ENCODE measurements around the gene CRIP3. TPM values are rescaled to one million over a fixed set of nuclear protein-coding genes. Genes with fewer than 3 reads are reported as not detected.

The CRIP3 gene
- total and polyA plus RNA-seq, 2 of the 13 experiments (the other 11 are each of a cell fraction or from before 2014, with no cell fraction given), result 6.3 to 9.3 TPM

DNA sequence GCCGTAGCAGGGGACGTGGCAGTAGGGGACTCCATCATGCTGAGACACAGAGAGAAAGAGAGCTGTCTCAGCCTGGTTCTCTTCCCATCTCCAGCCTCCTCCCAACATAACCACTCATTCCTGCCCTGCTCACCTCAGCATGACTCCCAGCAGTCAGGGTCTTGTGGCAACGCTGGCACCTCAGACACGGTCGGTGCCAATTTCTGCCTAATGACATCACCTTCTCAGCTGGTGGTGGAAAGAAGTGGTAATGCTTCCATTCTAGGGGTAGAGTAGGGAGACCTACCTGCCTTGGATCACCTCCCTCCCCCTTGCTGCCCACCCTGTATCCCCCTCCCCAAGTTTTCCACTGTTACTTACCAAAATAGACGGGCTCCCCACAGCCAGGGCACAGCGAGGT lies 2.5 kb downstream of the CRIP3 start:
- CTCF ChIA-PET (ENCODE audit: low intra/inter-chr PET ratio, low total read pairs), result no interaction called here
- TF ChIP-seq NFYB (CRISPR knock-in tag; IDR thresholded peaks at IDR 0.05), result no peak
- TF ChIP-seq KLF12 (CRISPR knock-in tag; IDR thresholded peaks at IDR 0.05; ENCODE audit: borderline replicate concordance), result no peak
- TF ChIP-seq SMAD3 (CRISPR knock-in tag; IDR thresholded peaks at IDR 0.05), result no peak
- no peak for TF ChIP-seq HMG20A (CRISPR knock-in tag; IDR thresholded peaks at IDR 0.05; ENCODE audit: borderline replicate concordance)
- TF ChIP-seq ZBTB20 (CRISPR knock-in tag; IDR thresholded peaks at IDR 0.05; ENCODE audit: borderline replicate concordance, low read depth), result no peak
- TF ChIP-seq ATF7 (IDR thresholded peaks at IDR 0.05), result peak; percentile 39; the same call in 1 of the 2 replicates
- no peak for TF ChIP-seq ATF7 (CRISPR knock-in tag; IDR thresholded peaks at IDR 0.05)
- no peak for TF ChIP-seq PAX8 (CRISPR knock-in tag; IDR thresholded peaks at IDR 0.05; ENCODE audit: borderline replicate concordance)
- TF ChIP-seq ZSCAN22 (CRISPR knock-in tag; IDR thresholded peaks at IDR 0.05), result no peak
- TF ChIP-seq ARNTL (CRISPR knock-in tag; IDR thresholded peaks at IDR 0.05), result no peak
- peak in 1 of 2 experiments; percentile 43; a peak in 2 of 4 replicates for TF ChIP-seq POLR2A (IDR thresholded peaks at IDR 0.05; ENCODE audit: insufficient read depth in 1 of 2, low read depth in 2 of 2, low read length in 2 of 2)
- TF ChIP-seq CREM (IDR thresholded peaks at IDR 0.05), result no peak
- TF ChIP-seq CREM (CRISPR knock-in tag; IDR thresholded peaks at IDR 0.05), result no peak
- no peak for TF ChIP-seq CCDC6 (CRISPR knock-in tag; IDR thresholded peaks at IDR 0.05)
- TF ChIP-seq, protein P1, sequence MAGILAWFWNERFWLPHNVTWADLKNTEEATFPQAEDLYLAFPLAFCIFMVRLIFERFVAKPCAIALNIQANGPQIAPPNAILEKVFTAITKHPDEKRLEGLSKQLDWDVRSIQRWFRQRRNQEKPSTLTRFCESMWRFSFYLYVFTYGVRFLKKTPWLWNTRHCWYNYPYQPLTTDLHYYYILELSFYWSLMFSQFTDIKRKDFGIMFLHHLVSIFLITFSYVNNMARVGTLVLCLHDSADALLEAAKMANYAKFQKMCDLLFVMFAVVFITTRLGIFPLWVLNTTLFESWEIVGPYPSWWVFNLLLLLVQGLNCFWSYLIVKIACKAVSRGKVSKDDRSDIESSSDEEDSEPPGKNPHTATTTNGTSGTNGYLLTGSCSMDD (CRISPR knock-in tag; IDR thresholded peaks at IDR 0.05), result no peak
- TF ChIP-seq ZFP90 (CRISPR knock-in tag; IDR thresholded peaks at IDR 0.05; ENCODE audit: borderline replicate concordance), result no peak
- TF ChIP-seq ZNF780A (CRISPR knock-in tag; IDR thresholded peaks at IDR 0.05), result no peak
- TF ChIP-seq, protein P2, sequence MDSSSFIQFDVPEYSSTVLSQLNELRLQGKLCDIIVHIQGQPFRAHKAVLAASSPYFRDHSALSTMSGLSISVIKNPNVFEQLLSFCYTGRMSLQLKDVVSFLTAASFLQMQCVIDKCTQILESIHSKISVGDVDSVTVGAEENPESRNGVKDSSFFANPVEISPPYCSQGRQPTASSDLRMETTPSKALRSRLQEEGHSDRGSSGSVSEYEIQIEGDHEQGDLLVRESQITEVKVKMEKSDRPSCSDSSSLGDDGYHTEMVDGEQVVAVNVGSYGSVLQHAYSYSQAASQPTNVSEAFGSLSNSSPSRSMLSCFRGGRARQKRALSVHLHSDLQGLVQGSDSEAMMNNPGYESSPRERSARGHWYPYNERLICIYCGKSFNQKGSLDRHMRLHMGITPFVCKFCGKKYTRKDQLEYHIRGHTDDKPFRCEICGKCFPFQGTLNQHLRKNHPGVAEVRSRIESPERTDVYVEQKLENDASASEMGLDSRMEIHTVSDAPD (CRISPR knock-in tag; IDR thresholded peaks at IDR 0.05), result no peak
- no peak for TF ChIP-seq MED8 (CRISPR knock-in tag; IDR thresholded peaks at IDR 0.05; ENCODE audit: insufficient replicate concordance)
- TF ChIP-seq NONO (IDR thresholded peaks at IDR 0.05), result no peak
- peak; percentile 41; the same call in 1 of the 2 replicates for TF ChIP-seq NONO (CRISPR knock-in tag; conservative IDR thresholded peaks at IDR 0.05)
- no peak for TF ChIP-seq RBM39 (IDR thresholded peaks at IDR 0.05; ENCODE audit: low read depth, low read length, poor library complexity, severe bottlenecking)
- no peak for TF ChIP-seq NFIC (IDR thresholded peaks at IDR 0.05; ENCODE audit: low read length)
- no peak for TF ChIP-seq ZKSCAN8 (CRISPR knock-in tag; IDR thresholded peaks at IDR 0.05; ENCODE audit: borderline replicate concordance)

More for the DNA sequence above, 2.5 kb downstream of the CRIP3 start:
- H4K20me1 ChIP-seq (ENCODE audit: insufficient read depth, low read length), result no peaks in the 10 kb centered on the region
- peaks cover 39% of the 10 kb centered on the region for H3K4me1 ChIP-seq (ENCODE audit: insufficient read depth, low read length)
- H2AFZ ChIP-seq (ENCODE audit: low read length), result no peak overlapping the region
- in situ Hi-C loops (cut with HindIII; ENCODE audit: extremely low pct_ligation_motif_present, low pct_unique_long_range_greater_than_20kb) (no loop called here), intact Hi-C loops (cut with micrococcal nuclease; ENCODE audit: unreplicated experiment) (no loop called here)
- H3K9ac ChIP-seq (ENCODE audit: insufficient read depth, low read depth, low read length), result no peak overlapping the region
- POLR2A ChIA-PET, result no interaction called here
- DNase-seq (ENCODE audit: low spot score) (no peak), FAIRE-seq (no peak), ATAC-seq (no peak)
- WGBS (ENCODE audit: low lambda C conversion rate), result 95% methylated on average over 7 of the region's 7 CpGs
- no peaks in the 10 kb centered on the region for H3K27me3 ChIP-seq (ENCODE audit: control insufficient read depth in 1 of 2, insufficient read depth in 2 of 2, low read length in 2 of 2)
- H3K36me3 ChIP-seq (replicated peaks in 1 of 2; ENCODE audit: control insufficient read depth in 1 of 2, insufficient read depth in 2 of 2, low read length in 2 of 2), result no peaks in the 10 kb centered on the region; a peak in 1 of 5 replicates
- H3K4me3 ChIP-seq (replicated peaks in 1 of 3; ENCODE audit: insufficient read depth in 1 of 3, low read depth in 2 of 3, low read length in 3 of 3), result no peak overlapping the region
- no peak overlapping the region for H3K4me2 ChIP-seq (ENCODE audit: low read depth, low read length)
- H3K9me3 ChIP-seq (ENCODE audit: low read length), result no peaks in the 10 kb centered on the region
- H3K79me2 ChIP-seq (ENCODE audit: insufficient read depth, low read length), result no peaks in the 10 kb centered on the region
- BruUV-seq (replicated peaks), result no TSS peak
- no peak overlapping the region for H3K27ac ChIP-seq (ENCODE audit: extremely low read length, insufficient read depth, low read length)
